Measurements from ENCODE around the gene CLIC1.

GRCh38 chr6:31777667-31778050 lies 41.3 kb upstream of the CLIC1 start:
- TF ChIP-seq CTCF (IDR thresholded peaks at IDR 0.05) (no peak), POLR2A (IDR thresholded peaks at IDR 0.05) (no peak), POLR2AphosphoS5 (IDR thresholded peaks at IDR 0.05) (no peak)

Measured in breast epithelium (tissue), 3 donors.